SH-SY5Y (cell line): ENCODE data around the gene BAIAP3.
A peak's percentile ranks its signal among the peaks of the same experiment; 100 is the strongest.

Source experiments
- GATA2 ChIP-seq: IDR thresholded peaks from 2 replicates; pipeline ENCODE4 v1.6.1; 2011; ENCODE audit warnings: mild to moderate bottlenecking, low read depth, low read length
- GATA3 ChIP-seq: IDR thresholded peaks from 2 replicates; pipeline ENCODE4 v1.6.1; 2011; ENCODE audit warnings: low read depth, mild to moderate bottlenecking, low read length, moderate library complexity

DNA sequence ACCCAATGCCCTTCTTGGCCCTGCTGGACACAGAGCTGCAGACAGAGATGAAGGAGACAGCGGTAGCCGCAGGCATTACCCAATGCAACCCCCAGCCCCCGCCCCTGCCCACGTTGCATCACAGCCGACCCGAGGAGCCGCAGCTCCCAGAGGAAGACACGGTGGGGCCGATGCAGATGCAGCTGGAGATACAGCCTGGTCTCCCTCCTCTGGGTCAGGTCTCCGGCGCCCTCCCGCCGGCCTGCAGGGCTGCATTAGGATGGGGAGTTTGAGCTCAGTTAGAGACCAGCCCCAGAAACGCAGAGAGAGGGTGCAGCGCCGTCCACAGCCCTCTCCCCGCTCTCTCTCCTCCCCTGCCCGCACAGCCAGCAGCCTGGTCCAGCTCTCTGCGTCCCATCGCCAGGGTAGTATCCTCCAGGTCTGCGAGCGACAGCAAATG, 43.4 kb upstream of the BAIAP3 start:
- no peak for TF ChIP-seq GATA3
- peak; percentile 52 for TF ChIP-seq GATA2
